HG02610 (cell line): ENCODE measurements around the gene AGBL5.

Experiments used
- ATAC-seq: cut with Tn5 transposase; IDR thresholded peaks from one replicate; pipeline ENCODE4 v1.9.1; 2021; ENCODE audit warnings: mild to moderate bottlenecking, moderate library complexity; ENCODE audit not compliant: unreplicated experiment

AGBL5 gene

GRCh38 chr2:27049422-27050280, 1.8 kb upstream of the AGBL5 start:
- ATAC-seq = peak; percentile 25

GRCh38 chr2:27050281-27050995, 1.0 kb upstream of the AGBL5 start:
- ATAC-seq = peak; percentile 70

DNA sequence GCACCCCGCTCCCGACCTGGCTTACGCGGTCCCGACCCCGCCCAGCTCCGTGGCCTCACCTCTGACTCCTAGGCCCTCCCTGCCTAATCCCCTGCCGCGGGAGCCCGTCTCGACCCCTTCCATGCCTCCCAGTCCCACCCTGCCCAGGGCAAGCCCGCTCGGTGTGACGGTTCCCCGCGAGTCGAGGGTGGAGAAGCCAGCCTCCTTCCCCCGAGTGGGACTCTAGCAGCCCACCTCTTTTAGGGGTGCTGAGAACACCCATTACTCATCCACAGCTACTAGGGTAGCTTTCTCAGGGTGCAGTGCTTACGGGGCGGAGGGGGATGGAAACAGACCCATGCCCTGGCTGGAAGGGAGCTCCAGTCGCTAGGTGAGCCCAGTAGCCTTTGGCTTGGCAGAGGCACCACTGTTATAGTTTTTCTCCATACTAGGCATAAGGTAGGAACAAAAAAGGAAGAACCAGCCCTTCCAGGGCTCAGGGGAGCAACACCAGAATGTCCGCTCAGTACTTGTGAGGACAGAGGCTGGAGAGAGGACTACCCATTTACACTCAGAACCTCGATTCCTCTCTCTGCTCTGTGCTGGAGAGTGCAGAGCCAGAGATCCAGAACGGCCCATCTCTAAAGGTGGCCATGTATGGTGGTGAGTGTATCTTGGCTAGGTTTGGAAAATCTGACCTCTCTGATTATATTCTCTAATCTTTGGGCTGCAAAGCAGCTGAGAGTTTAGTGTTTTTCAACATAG, 606 bp downstream of the AGBL5 start:
- ATAC-seq = no peak

- no peak for ATAC-seq
Measured at GRCh38 chr2:27053321-27053720, 1.9 kb downstream of the AGBL5 start.

GRCh38 chr2:27053776-27054175, 2.3 kb downstream of the AGBL5 start:
- ATAC-seq = no peak

DNA sequence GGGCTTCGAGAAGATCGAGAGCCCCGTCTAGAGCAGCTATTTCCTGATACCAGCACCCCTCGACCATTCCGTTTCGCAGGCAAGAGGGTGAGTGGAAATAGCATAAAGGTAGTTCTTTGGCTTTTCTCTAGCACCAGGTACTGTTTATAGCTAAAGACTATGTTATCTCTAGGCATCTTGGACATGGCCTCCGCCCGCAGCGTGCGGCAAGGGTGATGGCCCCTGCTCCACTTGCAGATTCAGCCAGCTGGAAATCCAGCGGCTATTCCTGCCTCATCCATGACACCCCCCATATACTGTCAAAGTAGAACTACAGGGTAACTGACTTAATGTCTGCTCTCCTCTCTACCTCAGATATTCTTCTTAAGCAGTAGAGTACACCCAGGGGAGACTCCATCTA, 3.3 kb downstream of the AGBL5 start:
- ATAC-seq = no peak

- ATAC-seq = no peak
Measured at GRCh38 chr2:27057184-27057583, 5.7 kb downstream of the AGBL5 start.

DNA sequence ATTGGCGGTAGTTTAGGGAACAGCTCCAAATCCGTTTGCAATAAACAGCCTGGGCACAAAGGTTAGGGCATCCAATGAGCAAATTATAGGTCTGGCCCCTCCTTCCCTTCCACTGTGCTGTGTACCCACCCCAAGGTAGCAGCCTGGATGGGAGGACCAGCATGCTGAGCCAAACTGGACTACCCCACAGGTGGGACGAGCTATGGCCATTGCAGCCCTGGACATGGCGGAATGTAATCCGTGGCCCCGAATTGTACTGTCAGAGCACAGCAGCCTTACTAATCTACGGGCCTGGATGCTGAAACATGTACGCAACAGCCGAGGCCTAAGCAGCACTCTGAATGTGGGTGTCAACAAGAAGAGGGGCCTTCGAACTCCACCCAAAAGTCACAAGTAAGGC, 6.7 kb downstream of the AGBL5 start:
- ATAC-seq = no peak

DNA sequence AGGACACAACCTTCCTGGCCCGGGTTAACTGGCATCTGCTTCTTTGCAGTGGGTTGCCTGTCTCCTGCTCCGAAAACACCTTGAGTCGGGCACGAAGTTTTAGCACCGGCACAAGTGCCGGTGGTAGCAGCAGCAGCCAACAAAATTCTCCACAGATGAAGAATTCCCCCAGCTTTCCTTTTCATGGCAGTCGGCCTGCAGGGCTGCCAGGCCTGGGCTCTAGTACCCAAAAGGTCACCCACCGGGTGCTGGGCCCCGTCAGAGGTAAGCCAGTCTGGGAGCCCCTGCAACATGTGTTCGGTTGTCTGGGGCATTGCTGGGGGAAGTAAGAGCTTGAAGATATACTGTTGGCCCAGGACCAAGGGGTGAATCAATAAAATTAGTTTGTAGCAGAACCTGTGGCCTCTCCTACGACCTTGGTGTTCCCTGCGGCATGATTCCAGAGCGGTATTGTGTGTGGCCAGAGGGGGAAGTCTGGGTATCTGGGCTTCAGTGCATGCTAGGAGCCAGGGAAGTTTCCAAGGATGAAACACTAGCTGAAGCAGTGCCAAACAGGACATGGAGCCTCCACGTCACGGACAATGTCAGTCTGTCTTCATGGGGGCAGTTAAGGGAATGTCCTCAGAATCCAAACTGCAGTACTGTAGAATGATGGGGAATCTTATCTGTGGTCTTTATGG, 7.8 kb downstream of the AGBL5 start:
- no peak for ATAC-seq

- ATAC-seq = no peak
Measured at GRCh38 chr2:27060323-27060722, 8.9 kb downstream of the AGBL5 start.

DNA sequence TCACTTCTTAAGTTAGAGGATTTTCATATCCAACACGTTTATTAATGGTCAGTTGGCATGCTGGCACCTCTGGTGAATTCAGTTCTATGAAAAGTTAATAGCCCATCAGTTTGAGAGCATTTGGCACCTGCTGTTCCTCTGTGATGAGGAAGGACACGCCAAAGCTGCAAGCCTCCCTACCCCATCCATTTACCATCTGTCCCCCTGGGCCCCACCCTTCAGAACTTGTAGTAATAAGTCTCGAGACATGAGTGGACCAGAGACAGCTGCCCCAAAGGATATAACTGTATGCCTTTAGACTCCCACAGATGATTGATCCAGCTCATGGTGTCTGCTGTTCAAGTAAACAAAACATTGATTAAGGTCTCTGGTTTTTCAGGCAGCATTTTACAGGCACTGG, 13.7 kb downstream of the AGBL5 start:
- ATAC-seq = no peak

DNA sequence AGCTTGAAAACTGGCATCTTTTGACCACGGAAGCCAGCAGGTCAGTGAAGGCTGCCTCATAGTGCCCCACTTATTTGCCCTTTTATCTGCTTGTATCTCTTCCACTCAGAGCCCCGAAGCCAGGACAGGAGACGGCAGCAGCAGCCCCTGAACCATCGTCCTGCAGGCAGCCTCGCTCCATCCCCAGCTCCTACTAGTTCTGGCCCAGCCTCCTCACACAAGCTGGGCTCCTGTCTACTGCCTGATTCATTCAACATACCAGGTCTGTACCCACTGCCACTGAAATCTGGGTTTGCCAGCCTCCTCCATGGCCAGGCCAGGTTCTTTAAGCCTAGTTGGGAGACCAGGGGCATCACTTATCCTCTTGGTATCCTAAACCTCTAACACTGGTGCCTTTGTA, 15.9 kb downstream of the AGBL5 start:
- ATAC-seq = no peak

DNA sequence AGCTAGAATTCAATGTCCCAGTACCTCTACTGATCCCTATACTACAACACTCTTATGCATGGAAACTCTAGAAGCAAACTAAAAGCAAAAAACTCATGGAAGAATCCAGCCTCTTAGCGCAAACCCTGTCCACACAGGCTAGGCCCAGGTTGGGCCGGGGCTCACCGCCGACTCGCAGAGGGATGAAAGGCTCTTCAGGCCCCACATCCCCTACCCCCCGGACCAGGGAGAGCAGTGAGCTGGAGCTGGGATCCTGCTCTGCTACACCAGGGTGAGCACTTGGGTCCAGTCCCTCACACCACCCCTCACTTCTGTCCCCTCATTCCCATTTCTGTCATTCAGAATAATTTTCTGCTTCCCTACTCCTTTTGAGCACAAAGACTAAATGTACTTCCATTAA, 18.0 kb downstream of the AGBL5 start:
- ATAC-seq = no peak

DNA sequence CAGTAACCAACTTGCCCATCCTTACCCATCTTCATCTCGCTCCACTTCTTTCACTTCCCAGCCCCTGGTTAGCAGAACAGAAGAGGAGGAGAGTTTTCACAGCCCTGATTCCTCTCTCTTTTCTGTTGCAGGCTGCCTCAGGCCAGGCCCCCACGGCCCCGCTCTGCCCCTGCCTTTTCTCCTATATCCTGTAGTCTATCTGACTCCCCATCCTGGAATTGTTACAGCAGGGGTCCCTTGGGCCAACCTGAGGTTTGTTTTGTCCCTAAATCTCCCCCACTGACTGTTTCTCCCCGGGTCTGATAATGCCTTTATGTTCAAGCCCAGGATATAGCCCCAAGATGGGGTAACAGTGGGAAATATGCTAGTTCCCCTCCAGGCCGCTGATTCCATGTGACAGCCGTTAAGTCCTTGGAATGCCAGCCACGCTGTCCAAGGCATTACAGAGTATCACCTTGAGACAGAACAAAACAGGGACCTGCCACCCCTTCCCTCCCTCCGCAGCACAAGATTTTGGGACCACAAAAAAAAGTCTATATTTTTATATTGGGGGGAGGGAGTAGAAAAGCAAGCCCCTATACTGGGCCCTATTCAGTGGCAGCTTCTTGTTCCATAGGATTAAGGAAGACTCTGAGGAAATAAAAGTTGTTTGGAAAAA, 18.6 kb downstream of the AGBL5 start:
- ATAC-seq = no peak

GRCh38 chr2:27070653-27071276, 19.3 kb downstream of the AGBL5 start:
- ATAC-seq = peak; percentile 2

DNA sequence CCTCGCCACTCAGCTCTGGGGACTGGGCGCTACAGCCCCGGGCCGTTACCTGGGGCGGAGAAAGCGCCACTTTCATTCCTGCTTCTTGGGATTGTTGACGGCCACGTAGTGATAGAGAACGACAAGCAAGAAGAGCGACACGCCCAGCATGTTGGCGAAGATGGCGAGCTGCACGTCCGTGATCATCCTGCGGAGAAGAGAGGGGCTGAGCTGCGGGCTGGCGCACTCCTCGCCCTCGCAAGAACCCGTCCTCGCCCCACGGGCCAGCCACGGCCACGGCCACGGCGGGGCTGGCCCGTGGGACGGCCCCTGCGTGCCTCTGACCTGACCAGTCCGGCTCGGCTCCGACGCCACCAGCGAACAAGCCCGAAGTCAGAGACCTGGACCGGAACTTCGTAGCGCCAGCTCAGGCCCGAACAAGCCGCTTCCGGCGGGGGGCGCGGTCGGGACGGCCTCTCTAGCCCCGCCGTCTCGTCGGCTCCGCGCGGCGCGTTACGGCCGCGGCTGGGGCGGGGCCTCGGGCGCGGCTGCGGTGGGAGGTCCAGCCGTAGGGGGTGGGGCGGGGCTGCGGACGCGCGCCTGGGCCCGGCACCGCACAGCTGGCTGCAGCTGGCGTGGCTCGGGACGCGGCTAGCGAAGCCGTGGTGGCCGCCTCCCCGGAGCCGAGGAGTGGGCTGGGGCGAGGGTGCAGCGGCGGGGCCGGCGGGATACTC, 20.0 kb downstream of the AGBL5 start, which contains the start of gene OST4:
Gene OST4 (minus strand): TSS at position 378 of the 713 bp plus-strand sequence.
- peak; percentile 81 for ATAC-seq

GRCh38 chr2:27071990-27072830, 20.7 kb downstream of the AGBL5 start:
- ATAC-seq = peak; percentile 24

GRCh38 chr2:27072920-27073319, 21.5 kb downstream of the AGBL5 start:
- ATAC-seq = no peak
